Nucleus accumbens (tissue), 56 donors: ENCODE results near the gene ARFGEF2.
A peak's percentile ranks its signal among the peaks of the same experiment; 100 is the strongest.
"Not testable (repeated sequence)": the region's sequence is repeated elsewhere in the genome, so short reads cannot be mapped to it uniquely, and the experiment has no call there.

Experiments used
- DNase-seq, 56 donors: peaks; one replicate each; lab custom pipeline; 2025; lab: John Stamatoyannopoulos, UW

The ARFGEF2 gene

DNA sequence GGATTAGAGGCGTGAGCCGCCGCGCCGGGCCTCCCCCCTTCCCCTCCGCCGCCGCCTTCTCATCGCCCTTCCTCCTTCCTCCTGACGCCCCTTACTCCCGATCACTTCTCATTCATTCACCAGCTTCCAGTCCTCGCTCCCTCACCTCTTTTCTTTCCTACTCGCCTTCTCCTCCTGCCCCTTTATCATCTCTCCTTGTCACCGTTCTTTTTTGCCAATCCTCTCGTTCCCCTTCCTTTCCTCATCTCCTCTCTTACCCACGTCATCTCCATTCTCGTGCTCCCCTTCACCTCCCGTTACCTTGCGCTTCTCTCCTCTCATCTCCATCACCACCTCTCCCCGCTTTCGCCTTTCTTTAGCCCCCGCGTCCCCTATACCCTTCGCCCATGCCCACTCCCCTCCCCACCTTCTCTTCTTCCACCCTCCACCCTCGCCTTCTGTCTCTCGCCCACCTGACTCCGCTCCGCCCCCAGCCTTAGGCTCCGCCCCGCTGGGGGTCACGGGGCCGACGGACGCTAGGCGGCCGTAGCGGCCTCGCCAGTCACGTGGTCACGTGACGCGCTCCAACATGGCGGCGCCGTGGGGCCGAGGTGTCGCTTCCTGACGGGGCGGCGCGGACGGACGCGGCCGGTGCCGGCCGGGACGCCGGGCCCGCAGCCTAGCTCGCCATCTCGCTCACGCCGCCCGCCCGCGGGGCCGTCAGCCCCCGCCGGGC, at the start of gene ARFGEF2:
Gene ARFGEF2 (plus strand): TSS at position 544 of the 715 bp plus-strand sequence. CDS start 179 bp downstream, outside the sequence.
- peak; percentile 49 to 96 (median 86) for DNase-seq

DNA sequence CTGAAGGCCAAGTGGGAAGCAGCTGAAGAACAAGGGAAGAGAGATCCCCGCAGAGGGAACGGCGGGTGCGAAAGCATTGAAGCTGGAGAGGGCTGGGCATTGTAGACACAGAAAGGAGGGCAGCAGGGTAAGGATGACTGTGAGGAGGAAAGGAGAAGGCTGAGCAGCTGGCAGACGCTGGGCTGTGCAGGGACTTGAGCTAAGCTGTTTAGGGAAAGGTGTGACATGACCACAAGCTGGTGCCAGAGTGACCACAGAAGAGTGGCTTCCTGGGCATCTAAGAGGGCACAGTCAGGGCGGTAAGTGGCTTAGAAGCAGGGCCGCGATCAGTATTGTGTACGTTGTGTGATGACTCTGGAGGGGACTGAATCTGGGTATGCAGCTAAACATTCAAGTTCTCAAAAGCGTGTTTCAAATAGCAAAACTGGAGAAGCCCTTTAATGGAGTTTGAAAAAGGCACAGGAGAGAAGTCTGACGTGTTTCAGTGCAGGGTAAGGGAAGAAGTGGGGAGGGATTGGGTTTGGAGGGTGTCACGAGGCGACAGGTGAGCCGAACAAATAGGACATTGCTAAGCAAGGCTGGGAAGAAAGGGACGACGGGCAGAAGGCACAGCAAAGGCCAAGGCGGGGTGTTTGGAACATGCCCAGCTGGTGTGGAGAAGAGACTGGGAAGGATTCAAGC, 46.1 kb upstream of the ARFGEF2 start:
- DNase-seq = no peak

DNA sequence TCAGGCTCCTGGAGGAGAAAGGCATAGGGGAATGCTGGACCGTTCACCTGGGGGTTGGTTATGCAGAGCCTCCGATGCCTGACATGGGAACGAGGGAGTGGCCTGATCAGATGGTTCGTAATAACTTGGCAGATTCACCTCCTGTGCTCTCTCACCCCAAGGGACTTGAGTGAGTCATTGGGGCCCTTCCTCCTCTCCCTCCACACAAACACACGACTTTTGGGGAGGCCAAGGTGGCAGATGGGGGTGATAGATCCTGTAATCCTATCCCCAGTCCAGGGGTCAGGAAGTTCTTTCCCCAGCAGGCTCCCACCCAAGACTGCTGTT, 45.6 kb upstream of the ARFGEF2 start:
- no peak for DNase-seq

DNA sequence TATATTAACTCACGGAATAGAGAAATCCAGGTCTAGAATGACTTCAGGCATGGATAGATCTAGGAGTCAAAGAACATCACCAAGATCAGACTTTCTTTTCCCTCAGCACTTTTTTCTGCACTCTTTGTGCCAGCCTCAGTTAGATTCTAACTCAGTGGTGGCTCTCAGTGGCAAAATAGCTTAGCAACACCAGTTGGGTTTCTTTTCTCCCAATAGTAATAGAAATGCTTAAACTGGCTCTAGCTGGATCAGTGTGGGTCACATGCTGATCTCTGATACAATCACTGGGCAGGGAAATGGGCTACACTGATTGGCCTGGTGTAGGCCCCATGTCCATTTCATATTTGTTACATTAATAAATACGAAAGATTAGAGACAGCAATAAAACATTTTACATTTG, 44.2 kb upstream of the ARFGEF2 start:
- peak in 10 of 56 donors; percentile 8 to 38 (median 28) for DNase-seq

DNA sequence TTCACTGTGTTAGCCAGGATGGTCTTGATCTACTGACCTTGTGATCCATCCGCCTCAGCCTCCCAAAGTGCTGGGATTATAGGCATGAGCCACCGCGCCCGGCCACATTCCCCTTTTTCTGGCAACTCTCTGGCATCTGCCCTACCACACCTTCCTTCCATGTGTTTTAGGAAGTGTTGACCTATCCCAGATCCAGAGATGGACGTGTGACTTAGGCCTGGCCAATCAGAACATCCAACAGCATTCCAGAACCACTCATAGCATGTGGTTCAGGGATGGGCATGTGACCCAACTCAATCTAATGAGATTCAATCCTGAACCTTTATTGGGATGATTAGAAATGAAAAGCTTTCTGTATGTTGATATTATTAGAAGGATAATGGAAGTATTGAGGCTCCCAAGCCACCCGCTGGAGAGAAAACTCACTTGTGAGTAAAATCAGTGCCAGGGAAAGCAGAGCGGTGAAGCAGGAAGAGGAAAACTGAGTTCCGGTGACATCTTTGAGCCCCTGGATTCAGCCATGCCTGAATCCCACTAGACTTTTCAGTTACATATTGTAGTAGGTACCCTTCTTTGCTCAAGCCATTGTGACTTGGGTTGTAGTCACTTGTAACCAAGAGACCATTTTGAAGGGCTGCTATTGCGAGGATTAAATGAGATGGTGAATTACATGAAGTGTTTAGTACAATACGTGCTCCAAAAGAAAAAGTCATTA, 42.8 kb upstream of the ARFGEF2 start:
- DNase-seq = no peak

DNA sequence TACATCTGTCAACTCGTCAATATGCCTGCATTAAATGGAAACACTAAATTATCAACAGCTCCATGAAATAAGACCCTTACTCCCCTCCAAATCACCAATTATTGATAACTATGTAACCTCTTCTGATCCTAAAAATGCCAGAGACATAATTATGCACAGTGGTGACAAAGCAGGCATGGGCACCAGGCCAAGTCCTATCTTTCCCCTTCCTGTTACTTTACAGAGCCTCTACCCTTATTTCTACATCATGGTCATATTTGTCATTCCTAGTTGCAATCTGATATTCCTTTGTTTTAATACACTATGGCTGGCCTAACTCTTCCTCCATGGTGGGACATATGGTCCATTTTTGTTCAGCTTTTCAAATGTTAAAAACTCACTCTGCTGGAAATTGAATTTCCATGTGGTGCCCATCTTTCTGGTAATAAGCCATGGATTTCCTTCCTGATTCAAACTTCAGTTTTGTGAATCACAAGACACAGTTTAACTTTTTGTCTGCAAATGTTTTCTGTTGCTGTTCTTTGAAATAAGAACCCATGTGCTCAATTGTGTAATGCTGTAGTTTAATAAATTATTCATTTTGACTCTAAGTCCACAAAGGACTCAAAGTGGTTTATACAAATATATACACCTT, 41.8 kb upstream of the ARFGEF2 start:
- no peak for DNase-seq

DNA sequence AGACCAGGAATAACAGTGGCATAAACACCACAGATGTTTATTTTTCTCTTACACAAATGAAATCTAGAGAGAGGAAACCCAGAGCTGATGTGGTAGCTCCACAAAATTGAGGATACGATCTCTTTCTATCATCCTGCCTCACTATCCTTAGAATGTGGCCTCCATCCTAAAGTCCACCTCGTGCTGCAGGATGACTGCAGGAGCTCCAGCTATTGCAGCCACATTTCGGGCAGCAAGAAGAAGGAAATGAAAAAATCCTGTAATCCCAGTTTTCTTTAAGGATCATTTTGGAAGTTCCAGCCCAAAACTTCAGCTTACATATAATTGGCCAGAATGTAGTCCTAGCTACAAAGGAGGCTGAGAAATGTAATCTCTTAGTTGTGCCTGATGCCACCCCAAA, 41.2 kb upstream of the ARFGEF2 start:
- no peak for DNase-seq

DNA sequence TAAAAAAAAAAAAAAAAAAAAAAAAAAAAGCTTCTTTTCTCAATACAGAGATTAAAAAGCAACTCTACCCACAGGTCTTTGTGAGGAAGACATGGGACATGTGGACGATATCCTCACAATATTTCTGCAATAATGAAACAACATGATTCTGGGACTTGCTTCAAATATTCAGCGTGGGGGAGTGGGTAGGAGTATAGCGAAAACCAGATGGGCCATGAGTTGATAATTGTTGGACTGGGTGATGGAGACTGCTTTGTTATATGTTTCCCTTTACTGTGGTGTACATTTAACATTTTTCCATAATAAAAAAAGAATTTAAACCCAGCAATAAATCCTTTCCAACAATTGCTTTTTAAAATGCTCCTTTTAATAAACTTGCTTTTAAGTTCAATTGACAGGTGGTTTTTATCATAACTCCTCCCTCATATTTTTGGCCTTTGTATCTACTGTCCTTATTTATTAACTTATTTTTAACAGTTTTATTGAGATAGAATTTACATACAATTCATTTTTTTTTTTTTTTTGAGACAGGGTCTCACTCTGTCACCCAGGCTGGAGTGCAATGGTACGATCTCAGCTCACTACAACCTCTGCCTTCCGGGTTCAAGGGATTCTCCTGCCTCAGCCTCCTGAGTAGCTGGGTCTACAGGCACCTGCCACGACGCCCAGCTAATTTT, 40.4 kb upstream of the ARFGEF2 start:
- no peak for DNase-seq

DNA sequence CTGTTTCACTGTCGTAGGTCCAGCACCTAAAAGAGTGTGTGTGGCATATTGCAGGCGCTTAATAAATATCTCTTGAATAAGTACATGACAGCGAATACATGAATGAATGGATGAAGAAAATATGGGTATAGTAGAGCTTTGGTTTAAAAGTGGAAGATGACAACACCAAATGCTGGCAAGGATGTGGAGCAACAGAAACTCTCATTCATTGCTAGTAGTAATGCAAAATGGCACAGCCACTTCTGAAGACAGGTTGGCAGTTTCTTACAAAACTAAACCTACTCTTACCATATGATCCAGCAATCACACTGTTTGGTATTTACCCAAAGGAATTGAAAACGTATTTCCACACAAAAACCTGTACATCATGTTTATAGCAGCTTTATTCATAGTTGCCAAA, 36.3 kb upstream of the ARFGEF2 start:
- DNase-seq = no peak

DNA sequence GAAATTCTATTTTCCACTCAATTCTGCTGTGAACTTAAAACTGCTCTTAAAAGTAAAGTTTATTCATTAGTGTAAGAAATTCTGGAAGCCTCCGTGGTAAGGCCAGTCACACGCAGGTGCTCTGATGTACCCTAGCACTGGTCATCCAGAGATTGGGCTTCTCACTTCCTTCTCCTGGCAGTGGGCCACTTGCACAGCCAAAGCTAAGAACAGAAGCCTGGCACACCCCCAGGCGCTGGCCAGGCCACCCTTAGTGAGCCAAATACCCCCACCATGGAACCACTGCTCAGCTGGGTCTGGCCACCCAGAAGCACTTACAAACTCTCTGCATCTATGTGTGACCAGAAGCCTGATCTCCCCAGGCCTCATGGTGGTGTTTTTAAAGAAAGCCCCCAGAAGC, 35.3 kb upstream of the ARFGEF2 start:
- peak in 5 of 56 donors; percentile 5 to 32 (median 22) for DNase-seq

DNA sequence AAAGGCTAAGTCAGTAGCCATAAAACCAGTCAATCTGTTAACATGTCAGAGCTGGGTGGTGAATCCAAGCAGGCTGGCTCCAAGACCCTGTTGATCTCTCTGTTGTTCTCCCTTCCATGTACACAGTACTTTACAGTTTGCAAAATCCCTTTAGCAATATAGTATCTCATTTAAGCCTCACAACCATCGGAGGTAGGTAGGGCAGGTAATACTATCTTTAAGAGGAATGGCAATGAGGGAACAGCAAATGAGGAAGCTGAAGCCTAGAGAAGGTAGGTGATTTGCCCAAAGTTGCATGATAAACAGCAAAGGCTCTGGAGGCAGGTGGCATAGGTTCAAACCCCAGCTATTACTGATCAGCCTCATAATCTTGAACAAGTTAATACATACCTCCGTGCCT, 34.7 kb upstream of the ARFGEF2 start:
- DNase-seq = no peak

DNA sequence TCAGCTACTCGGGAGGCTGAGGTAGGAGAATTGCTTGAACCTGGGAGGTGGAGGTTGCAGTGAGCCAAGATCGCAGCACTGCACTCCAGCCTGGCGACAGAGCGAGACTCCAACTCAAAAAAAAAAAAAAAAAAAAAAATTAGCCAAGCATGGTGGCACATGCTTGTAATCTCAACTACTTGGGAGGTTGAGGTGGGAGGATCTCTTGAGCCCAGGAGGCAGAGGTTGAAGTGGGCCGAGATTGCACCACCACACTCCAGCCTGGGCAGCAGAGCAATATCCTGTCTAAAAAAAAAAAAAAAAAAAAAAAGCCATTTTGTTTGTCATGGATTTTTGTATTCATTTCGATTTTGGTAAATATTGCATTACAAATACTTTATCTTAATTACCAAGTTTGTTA, 33.0 kb upstream of the ARFGEF2 start:
- not testable (repeated sequence) for DNase-seq

DNA sequence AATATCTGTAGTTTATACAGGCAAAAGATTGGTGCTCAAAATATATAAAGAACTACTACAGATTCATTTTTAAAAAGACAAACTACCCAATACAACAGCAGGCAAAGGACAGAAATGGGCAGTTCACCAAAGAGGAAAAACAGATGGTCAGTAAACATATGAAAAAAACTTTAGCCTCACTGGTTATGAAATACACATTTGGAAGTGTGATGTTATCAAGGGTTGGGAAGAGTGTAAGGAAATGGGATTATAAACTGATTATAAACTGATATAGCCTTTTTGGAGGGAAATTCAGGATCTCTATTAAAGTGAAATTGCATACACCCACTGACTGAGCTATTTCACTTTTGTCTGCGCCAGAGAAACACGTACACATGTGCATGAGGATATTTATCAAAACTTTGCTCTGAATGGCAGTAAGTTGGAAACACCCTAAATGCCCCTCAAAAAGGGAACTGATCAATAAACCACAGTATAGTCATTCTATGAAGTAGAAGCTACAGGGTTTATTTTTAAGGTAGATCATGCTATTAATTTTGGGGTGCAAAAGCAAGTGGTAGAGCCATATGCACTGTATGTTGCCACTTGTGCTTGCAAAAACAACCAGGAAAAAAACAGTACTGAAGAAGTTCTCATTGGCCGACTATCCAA, 32.2 kb upstream of the ARFGEF2 start:
- DNase-seq = no peak

DNA sequence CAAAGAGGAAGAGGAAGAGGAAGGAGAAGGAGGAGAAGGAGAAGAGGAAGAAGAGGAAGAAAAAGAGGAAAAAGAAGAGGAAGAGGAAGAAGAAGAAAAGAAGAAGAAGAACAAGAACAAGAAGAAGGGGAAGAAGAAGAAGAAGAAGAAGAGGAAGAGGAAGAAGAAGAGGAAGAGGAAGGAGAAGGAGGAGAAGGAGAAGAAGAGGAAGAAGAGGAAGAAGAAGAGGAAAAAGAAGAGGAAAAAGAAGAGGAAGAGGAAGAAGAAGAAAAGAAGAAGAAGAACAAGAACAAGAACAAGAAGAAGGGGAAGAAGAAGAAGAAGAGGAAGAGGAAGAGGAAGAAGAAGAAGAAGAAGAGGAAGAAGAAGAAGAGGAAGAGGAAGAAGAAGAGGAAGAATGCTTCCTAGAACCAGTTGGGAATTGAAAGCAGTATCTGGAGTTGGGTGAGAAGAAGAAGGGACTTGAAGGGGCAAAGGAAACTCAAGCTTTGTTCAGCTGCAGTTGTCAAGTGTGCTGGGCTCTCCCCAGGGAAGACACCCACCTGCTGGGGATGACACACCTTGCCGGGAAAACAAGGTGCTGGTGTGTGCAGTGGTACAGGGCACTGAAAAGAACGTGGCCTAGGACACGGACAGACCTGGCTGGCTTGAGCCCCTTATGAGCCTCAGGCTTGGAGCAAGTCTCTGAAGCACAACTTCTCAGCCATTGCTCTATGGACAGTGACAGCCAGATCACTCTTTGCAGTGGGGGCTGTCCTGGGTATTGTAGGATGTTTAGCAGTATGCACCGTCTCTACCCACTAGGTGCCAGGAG, 30.1 kb upstream of the ARFGEF2 start:
- DNase-seq = no peak

DNA sequence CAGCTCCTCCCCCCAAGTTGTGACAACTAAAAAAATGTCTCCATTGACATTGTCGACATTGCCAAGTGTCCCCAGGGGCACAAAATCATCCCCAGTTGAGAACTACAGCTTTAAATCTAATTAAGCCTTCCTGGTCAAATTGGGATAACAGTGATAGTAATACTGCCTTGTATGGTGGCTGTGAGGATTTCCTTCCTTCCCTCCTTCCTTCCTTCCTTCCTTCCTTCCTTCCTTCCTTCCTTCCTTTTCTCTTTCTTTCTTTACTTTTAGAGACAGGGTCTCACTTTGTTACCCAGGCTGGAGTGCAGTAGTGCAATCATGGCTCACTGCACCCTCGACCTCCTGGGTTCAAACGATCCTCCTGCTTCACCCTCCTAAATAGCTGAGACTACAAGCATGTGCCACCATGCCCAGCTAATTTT, 29.5 kb upstream of the ARFGEF2 start:
- no peak for DNase-seq

DNA sequence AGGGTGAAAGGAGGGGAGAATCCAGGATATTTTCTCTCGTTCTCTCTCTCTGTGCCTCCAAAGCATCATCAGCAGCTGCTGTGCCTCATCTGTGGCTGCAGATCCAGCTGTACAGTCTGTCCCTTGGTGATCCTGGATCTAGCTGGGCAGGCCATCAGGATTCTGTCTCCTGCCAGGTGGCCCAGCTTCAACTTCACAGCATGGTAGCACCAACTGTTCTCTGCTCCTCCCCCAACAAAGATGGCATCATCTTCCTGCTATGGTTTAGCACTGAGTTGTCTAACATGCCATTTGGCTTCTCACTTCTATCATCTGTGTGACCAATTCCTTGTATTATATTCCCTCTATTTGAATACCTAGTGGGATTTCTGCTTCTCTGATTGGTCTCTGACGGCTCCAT, 28.6 kb upstream of the ARFGEF2 start:
- no peak for DNase-seq

DNA sequence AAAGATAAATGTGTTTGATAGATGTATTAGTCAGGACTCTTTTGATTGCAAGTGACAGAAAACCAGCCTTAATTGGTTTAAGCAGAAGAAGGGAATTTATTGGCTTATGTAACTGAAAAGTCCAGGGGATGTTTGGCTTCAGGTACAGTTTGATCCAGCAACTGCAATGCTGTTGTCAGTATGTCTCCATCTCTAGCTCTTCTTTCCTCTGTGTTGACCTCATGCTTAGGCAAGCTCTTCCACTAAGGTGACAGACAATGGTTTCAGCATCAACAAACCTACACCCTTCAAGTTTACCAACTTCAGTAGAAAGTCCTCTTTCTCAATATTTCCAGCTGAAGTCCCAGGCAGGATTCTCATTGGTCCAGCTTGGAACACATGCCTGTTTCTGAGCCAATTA, 28.1 kb upstream of the ARFGEF2 start:
- DNase-seq = no peak

DNA sequence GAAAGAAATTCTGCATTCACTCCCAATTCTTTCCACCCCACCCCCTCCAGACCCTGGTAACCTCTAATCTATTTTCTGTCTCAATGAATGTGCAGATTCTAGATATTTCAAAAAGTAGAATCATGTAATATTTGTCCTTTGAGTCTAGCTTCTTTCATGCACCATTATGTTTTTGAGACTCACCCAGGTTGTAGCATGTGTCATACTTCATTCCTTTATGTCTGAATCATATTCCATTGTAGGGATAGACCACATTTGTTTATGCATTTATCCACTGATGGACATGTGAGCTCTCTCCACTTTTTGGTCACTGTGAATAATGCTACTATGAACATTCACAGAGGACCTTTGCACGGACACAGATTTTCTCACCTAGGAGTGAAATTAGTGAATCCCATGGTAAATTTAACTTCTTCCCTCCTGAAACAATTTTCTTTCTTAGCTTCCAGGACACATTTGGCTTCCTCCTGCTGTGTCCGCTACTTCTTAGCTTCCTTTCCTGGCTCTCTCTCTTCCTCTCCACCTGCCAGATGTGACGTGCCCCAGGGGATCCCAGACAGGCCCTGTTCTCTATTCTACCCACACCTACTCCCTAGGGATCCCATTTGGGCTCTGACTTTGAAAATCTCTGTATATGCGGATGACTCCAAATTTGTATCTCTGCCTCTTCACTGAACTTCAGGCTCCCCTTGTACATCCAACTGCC, 24.1 kb upstream of the ARFGEF2 start:
- no peak for DNase-seq

DNA sequence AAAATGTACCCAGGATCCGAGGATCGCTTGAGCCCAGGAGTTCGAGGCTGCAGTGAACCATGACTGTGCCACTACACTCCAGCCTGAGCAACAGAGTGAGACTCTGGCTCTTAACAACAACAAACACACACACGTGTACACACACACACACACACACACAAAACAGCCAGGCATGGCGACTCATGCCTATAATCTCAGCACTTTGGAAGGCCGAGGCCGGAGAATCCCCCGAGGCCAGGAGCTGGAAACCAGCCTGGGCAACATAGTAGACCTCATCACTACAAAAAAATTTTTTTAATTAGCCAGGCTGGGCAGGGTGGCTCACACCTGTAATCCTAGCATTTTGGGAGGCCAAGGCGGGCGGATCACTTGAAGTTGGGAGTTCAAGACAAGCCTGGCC, 23.3 kb upstream of the ARFGEF2 start:
- no peak for DNase-seq
